NB4 (cell line): ENCODE results near the gene FLOT1.

ENCODE experiments used
- DNase-seq: peaks from one replicate; pipeline ENCODE4 v3.0.0; 2010; ENCODE audit warnings: low read depth
- H3K4me3 ChIP-seq: one replicate; pipeline ENCODE4 v1.5.1; 2011; ENCODE audit warnings: mild to moderate bottlenecking, low read depth, low read length, moderate library complexity
- CTCF ChIP-seq: IDR thresholded peaks from one replicate; pipeline ENCODE4 v1.5.1; 2012; ENCODE audit warnings: low read depth, low read length
- MAX ChIP-seq: IDR thresholded peaks from 2 replicates; pipeline ENCODE4 v1.6.1; 2011; ENCODE audit warnings: low read depth, low read length
- MYC ChIP-seq: IDR thresholded peaks from 2 replicates; pipeline ENCODE4 v1.6.1; 2011; ENCODE audit warnings: low read depth, low read length
- POLR2A ChIP-seq: IDR thresholded peaks from 2 replicates; pipeline ENCODE4 v1.6.1; 2011; ENCODE audit warnings: mild to moderate bottlenecking; ENCODE audit not compliant: insufficient read length; ENCODE audit errors: extremely low read depth

The FLOT1 gene

GRCh38 chr6:30686009-30686907, 56.2 kb downstream of the FLOT1 start, which contains the start of gene PPP1R18:
PPP1R18 (minus strand) TSS chr6:30686645; CDS start chr6:30686018, 627 bp downstream.
- peak; percentile 67 for DNase-seq
- TF ChIP-seq POLR2A = no peak
- TF ChIP-seq CTCF = no peak
- TF ChIP-seq MAX = no peak
- 0 out of 2 replicates have a peak, but pooled peaks have one; percentile 16 for TF ChIP-seq MYC
- H3K4me3 ChIP-seq = peak within 1 kb of the TSS; percentile 78

GRCh38 chr6:30685157-30686008, 57.1 kb downstream of the FLOT1 start:
- peak overlapping the region; percentile 78 for H3K4me3 ChIP-seq
- TF ChIP-seq CTCF (peak; percentile 20), MYC (no peak)
- DNase-seq = peak; percentile 31

GRCh38 chr6:30684386-30685156, 57.9 kb downstream of the FLOT1 start:
- H3K4me3 ChIP-seq = peak overlapping the region; percentile 78
- peak; percentile 81 for DNase-seq
- TF ChIP-seq MYC (no peak), CTCF (no peak), POLR2A (no peak), MAX (no peak)

- peak overlapping the region; percentile 78 for H3K4me3 ChIP-seq
- TF ChIP-seq MAX (no peak), POLR2A (no peak), CTCF (no peak), MYC (no peak)
- DNase-seq = no peak
These were observed 58.5 kb downstream of the FLOT1 start for GRCh38 chr6:30683980-30684338.

- H3K4me3 ChIP-seq = peak overlapping the region; percentile 78
- TF ChIP-seq POLR2A (no peak), MAX (no peak)
- DNase-seq = peak; percentile 32
These were observed 59.1 kb downstream of the FLOT1 start for GRCh38 chr6:30683183-30683979.
